MM.1S (cell line): Measurements from ENCODE around the gene NFAM1.

ENCODE experiments used
- CTCF ChIP-seq: fragments of 300-600 bp; sonication (generic); IDR thresholded peaks from 2 replicates; pipeline ENCODE4 v1.5.1; 2016; ENCODE audit warnings: antibody characterized with exemption, low read length, mixed read lengths
- EZH2phosphoT487 ChIP-seq: fragments of 300-600 bp; sonication (generic); IDR thresholded peaks from 2 replicates; pipeline ENCODE4 v1.6.1; 2018; ENCODE audit warnings: antibody characterized with exemption, low read length

- TF ChIP-seq CTCF (no peak), EZH2phosphoT487 (no peak)
These were observed 51.2 kb downstream of the NFAM1 start for GRCh38 chr22:42380769-42381551.
